Measurements from ENCODE around the gene ZIC4.

Gene ZIC4

DNA sequence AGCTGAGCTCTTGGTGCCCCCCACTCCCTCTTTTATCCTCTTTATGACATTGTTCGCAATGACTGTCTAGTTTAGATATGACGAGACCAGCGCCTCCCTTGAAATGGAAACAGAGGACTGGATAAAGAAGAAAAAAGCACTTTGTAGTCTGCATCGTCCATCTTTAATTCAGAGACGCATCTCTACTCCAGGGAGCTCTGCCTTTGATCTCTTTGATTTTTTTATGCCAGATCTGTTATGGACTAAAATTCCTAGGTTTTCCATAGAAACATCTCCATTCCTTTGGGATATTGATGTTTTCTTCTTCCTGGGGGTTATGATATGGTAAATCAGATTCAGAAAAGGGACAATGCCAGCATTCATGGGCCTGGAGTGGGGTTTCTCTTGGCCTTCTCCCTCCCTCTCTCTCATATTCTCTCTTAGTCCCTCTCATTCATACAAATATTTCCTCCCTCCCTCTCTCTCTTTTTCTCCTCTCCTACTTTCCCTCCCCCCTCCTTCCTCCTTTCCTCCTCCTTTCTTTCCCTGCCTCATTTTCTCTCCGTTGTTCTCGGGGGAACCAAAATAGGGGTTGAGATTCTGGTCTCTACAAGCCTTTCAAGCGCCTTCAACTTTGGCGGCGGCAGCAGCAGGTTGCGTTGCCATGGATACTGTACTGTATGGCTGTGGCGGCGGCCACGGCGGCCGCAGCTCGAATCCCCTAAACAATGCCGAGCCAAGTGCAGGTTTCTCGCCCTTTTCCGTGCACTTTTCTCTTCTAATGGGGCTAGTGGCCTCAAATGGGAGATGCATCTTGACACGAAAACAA, 45.5 kb downstream of the ZIC4 start:
- H3K4me3 ChIP-seq (ENCODE audit: low read length) = no peak overlapping the region
- TF ChIP-seq, protein P1, sequence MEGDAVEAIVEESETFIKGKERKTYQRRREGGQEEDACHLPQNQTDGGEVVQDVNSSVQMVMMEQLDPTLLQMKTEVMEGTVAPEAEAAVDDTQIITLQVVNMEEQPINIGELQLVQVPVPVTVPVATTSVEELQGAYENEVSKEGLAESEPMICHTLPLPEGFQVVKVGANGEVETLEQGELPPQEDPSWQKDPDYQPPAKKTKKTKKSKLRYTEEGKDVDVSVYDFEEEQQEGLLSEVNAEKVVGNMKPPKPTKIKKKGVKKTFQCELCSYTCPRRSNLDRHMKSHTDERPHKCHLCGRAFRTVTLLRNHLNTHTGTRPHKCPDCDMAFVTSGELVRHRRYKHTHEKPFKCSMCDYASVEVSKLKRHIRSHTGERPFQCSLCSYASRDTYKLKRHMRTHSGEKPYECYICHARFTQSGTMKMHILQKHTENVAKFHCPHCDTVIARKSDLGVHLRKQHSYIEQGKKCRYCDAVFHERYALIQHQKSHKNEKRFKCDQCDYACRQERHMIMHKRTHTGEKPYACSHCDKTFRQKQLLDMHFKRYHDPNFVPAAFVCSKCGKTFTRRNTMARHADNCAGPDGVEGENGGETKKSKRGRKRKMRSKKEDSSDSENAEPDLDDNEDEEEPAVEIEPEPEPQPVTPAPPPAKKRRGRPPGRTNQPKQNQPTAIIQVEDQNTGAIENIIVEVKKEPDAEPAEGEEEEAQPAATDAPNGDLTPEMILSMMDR (IDR thresholded peaks at IDR 0.05; ENCODE audit: insufficient read depth, low read depth, low read length, missing control alignments) = no peak
- no peak for DNase-seq (ENCODE audit: low read depth)

DNA sequence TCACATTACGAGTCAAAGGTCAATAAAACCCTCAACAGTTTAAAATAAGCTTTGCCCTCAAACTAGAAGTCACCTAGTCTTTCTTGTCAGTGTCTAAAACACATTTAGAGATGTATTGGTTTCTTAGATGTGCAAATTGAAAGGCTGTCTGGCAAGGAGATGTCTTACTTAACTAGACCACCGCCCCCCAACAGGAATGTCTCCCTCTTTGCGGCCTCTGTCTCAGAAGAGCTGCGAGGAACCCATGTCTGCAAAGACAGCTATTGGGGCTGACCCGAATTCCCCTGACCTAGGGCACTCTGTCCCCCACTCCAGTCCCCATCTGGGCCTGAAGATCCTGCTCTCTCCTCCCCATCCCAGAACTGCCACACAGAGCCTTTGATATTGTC, 46.3 kb downstream of the ZIC4 start:
- TF ChIP-seq, protein P1 (IDR thresholded peaks at IDR 0.05; ENCODE audit: insufficient read depth, low read depth, low read length, missing control alignments) = no peak
- H3K4me3 ChIP-seq (ENCODE audit: low read length) = no peak overlapping the region

DNA sequence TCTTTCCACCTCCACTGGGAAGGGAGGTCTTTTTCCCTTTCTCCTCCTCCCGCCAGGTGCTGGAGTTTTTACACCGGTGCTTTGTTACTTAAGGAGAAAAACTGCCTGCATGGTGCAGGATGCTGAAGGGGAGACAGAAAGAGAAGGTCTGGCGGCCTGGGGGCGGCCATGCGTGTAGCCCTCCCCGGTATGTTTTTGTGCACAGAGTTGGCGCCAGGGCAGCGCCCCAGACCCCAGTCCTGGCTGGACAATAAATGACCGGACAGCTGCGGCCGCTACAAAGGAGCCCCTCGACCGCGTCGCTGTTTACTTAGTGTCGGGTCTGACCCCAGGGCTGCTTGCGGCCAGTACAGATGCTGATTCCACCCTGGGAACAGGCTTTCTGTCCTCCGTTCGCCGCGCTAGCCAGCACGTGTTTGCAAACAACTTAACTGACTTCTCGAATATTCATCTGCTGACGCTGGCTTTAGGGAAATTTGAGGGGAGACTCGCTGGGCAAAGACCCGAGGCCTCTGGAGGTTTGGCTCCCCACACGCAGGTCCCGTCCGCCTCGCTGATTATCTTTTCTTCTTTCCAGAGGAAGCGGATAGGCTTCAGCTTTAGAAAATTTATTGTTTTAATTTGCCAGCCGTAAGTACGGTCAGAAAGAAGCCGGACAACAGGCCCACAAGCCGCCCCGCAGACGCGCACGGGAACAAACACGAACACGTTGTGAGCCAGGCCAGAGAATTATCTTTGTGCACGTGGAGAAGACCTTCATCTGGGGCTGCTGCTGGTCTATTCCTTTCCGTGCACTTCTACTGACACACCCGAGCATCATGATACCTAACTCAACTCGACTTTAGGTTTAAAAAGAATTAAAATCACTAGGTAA, 46.9 kb downstream of the ZIC4 start:
- no peak overlapping the region for H3K4me3 ChIP-seq (ENCODE audit: low read length)
- TF ChIP-seq, protein P1 (IDR thresholded peaks at IDR 0.05; ENCODE audit: insufficient read depth, low read depth, low read length, missing control alignments) = no peak
- DNase-seq (ENCODE audit: low read depth) = no peak

More for the DNA sequence above, 46.3 kb downstream of the ZIC4 start:
- DNase-seq (ENCODE audit: low read depth) = no peak

DNA sequence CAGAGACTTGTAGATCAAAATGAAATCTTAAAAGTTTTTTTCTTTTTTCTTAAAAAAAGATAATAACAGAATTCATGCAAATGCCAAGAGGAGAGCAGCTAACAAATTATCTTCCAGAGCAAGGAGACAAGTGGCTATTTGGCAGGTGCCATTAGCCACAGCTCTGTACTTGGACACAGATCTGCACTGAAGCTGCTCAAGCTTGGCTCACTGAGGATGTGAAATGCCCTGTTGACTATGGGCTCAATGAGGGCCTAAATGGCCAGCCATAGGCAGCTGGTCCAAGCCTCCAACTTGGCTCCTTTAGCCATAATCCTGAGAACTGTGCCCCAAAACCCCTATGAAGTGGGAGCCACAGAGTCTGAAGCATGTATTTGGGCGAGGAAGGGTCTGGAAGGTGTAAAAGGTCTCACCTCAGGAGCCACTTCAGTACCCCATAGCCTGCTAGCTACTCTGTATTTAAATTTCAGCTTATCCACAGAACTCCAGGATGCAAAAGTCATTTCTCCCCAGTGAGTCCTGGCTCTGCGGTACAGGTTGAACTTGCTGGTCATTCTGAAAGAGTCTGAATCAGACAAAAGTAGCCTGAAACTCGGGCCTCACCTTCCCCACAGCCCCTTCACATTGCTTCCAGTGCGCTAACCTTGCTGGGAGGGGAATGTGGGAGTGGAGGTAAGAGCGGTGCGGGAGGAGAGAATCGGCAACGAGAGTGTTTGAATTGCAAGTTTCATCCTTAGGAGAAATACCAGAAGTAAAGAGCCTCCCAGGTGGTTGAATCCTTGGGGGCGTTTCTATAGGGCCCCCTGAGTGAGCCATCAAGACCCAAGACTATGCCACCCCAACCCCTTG, 48.0 kb downstream of the ZIC4 start:
- H3K4me3 ChIP-seq (ENCODE audit: low read length) = no peak overlapping the region
- DNase-seq (ENCODE audit: low read depth) = no peak
- TF ChIP-seq, protein P1 (IDR thresholded peaks at IDR 0.05; ENCODE audit: insufficient read depth, low read depth, low read length, missing control alignments) = no peak

DNA sequence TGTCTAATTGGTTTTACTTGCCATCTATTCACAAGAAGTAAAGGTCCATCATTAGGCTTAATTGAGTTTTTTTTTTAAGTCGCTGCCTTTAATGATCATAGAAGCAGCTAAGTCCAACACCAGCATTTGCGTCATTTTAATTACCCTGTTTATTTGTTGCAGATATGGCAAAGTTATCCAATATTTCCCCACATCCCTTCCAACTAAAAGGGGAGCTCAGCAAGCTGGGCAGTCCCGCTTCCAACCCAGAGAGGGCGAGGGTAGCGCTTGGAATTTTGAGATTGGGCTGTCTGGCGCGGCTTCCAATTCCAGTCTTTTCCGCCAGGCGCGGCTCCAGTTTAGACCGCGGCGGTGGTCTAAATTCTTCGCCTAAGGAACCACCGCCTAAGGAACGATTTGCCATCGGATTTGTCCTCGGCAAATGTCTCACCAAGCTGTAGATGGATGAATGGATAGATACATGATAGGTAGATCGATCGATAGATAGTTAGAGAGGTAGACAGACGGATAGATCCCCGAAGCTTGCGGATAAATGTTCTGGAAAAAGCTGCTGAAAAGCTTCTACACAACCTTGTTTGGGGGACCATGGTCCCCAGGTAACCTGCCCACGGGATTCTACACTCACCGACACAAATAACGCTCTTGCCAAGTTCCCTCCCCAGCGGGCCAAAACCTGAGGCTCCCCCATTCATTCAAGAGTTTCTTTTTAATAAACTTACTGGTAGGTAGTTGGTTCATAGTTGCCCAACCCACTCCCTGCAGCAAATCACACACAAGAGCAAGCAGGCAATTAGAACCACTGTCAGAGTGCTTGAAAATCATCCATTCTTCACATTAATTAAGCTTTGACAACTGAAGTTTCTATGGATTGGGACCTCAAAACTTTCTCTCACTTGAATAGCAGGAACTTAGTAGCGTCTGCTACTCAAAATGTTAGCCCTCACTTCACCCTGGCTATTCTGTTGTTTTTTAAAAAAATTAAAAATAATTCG, 49.1 kb downstream of the ZIC4 start:
- DNase-seq (ENCODE audit: low read depth) = no peak
- no peak overlapping the region for H3K4me3 ChIP-seq (ENCODE audit: low read length)
- TF ChIP-seq, protein P1 (IDR thresholded peaks at IDR 0.05; ENCODE audit: insufficient read depth, low read depth, low read length, missing control alignments) = peak; percentile 18

Measured in epithelial cell of esophagus (primary cell).